GM23338 (cell line): ENCODE data around the gene CLDN22. TPM values are rescaled to one million over a fixed set of nuclear protein-coding genes. Genes with fewer than 3 reads are reported as not detected.

Experiments used
- ATAC-seq: fragments of 200-7000 bp; cut with Tn5 transposase; 3 replicates; pipeline ENCODE4 v1.9.1; 2020
- DNase-seq: peaks from one replicate; pipeline ENCODE4 v3.0.0-alpha.2; 2015; ENCODE audit warnings: low spot score
- H2AFZ ChIP-seq: fragments of 200-600 bp; sonication (generic); 2 replicates; pipeline ENCODE4 v1.8.0; 2016; ENCODE audit warnings: antibody characterized with exemption, mild to moderate bottlenecking, moderate library complexity
- H3F3A ChIP-seq: fragments of 200-600 bp; sonication (generic); replicated peaks from 2 replicates; pipeline ENCODE4 v1.8.0; 2017; ENCODE audit warnings: antibody characterized with exemption, mixed run types, low read depth
- H3K27ac ChIP-seq: fragments of 200-600 bp; sonication (generic); 2 replicates; pipeline ENCODE4 v1.6.1; 2016; ENCODE audit warnings: low read depth
- H3K27me3 ChIP-seq: fragments of 200-600 bp; sonication (generic); 2 replicates; pipeline ENCODE4 v1.8.0; 2016; ENCODE audit warnings: mild to moderate bottlenecking, mixed run types, moderate library complexity; ENCODE audit not compliant: insufficient read depth
- H3K36me3 ChIP-seq: fragments of 200-600 bp; sonication (generic); 2 replicates; pipeline ENCODE4 v1.8.0; 2016; ENCODE audit warnings: mild to moderate bottlenecking; ENCODE audit not compliant: insufficient read depth
- H3K4me1 ChIP-seq: fragments of 200-600 bp; sonication (generic); 2 replicates; pipeline ENCODE4 v1.8.0; 2016; ENCODE audit warnings: mild to moderate bottlenecking, moderate library complexity; ENCODE audit not compliant: insufficient read depth
- H3K4me2 ChIP-seq: fragments of 200-600 bp; sonication (generic); 2 replicates; pipeline ENCODE4 v1.7.1; 2017; ENCODE audit warnings: mixed run types
- H3K4me3 ChIP-seq: fragments of 200-600 bp; sonication (generic); 2 replicates; pipeline ENCODE4 v1.6.1; 2016; ENCODE audit warnings: mixed run types
- H3K79me2 ChIP-seq: fragments of 200-600 bp; sonication (generic); replicated peaks from 2 replicates; pipeline ENCODE4 v1.8.0; 2017; ENCODE audit warnings: mild to moderate bottlenecking; ENCODE audit not compliant: insufficient read depth
- H3K9me2 ChIP-seq: fragments of 200-600 bp; sonication (generic); 2 replicates; pipeline ENCODE4 v1.8.0; 2017; ENCODE audit not compliant: insufficient read depth
- H4K20me1 ChIP-seq: fragments of 200-600 bp; sonication (generic); replicated peaks from 2 replicates; pipeline ENCODE4 v1.8.0; 2017; ENCODE audit warnings: mild to moderate bottlenecking; ENCODE audit not compliant: insufficient read depth
- H3K27ac Mint-ChIP-seq: 2 replicates; pipeline ENCODE4 v1.8.0; 2020; ENCODE audit warnings: inconsistent platforms, mild to moderate bottlenecking, moderate library complexity, mixed read lengths
- H3K27me3 Mint-ChIP-seq: 3 replicates; pipeline ENCODE4 v1.8.0; 2022; ENCODE audit warnings: low read depth, mild to moderate bottlenecking, moderate library complexity, mixed read lengths, inconsistent platforms; ENCODE audit not compliant: insufficient read depth, poor library complexity
- H3K36me3 Mint-ChIP-seq: 3 replicates; pipeline ENCODE4 v1.8.0; 2021; ENCODE audit warnings: low read depth, mild to moderate bottlenecking, inconsistent platforms, moderate library complexity, mixed read lengths
- H3K4me1 Mint-ChIP-seq: 3 replicates; pipeline ENCODE4 v1.8.0; 2020; ENCODE audit warnings: mild to moderate bottlenecking, inconsistent platforms, mixed read lengths
- H3K4me3 Mint-ChIP-seq: 3 replicates; pipeline ENCODE4 v1.8.0; 2021; ENCODE audit warnings: moderate library complexity, mild to moderate bottlenecking, inconsistent platforms, mixed read lengths
- H3K9me3 Mint-ChIP-seq: 3 replicates; pipeline ENCODE4 v1.8.0; 2020; ENCODE audit warnings: moderate library complexity, mild to moderate bottlenecking, inconsistent platforms, mixed read lengths
- CREB1 ChIP-seq: fragments of 250-450 bp; sonication (Bioruptor Pico); IDR thresholded peaks from 2 replicates; pipeline ENCODE4 v1.5.0; 2020; ENCODE audit warnings: low read depth, mild to moderate bottlenecking, moderate library complexity
- CTCF ChIP-seq, 2 experiments: fragments of 200-600 bp in 1 of 2; sonication (generic) in 1 of 2; conservative IDR thresholded peaks; 2 replicates each; pipeline versions ENCODE4 v1.5.1 to v1.6.1; 2016 to 2017; ENCODE audit warnings: antibody characterized with exemption in 2 of 2, low read depth in 2 of 2, mild to moderate bottlenecking in 2 of 2, moderate library complexity in 1 of 2
- ETS1 ChIP-seq: IDR thresholded peaks from 2 replicates; pipeline ENCODE4 v1.6.1; 2016; ENCODE audit warnings: antibody characterized with exemption
- EZH2 ChIP-seq: fragments of 200-600 bp; sonication (generic); IDR thresholded peaks from one replicate; pipeline ENCODE4 v1.8.0; 2017; ENCODE audit warnings: antibody characterized with exemption, mild to moderate bottlenecking, low read depth; ENCODE audit not compliant: unreplicated experiment
- NANOG ChIP-seq: IDR thresholded peaks from 2 replicates; pipeline ENCODE4 v1.6.1; 2016; ENCODE audit warnings: antibody characterized with exemption, borderline replicate concordance
- REST ChIP-seq: IDR thresholded peaks from one replicate; pipeline ENCODE4 v1.6.1; 2018; ENCODE audit warnings: antibody characterized with exemption; ENCODE audit not compliant: unreplicated experiment
- ZNF114 ChIP-seq: fragments of 250-450 bp; sonication (Bioruptor Pico); IDR thresholded peaks from 2 replicates; pipeline ENCODE4 v1.5.0; 2020; ENCODE audit warnings: mild to moderate bottlenecking, moderate library complexity
- ZNF331 ChIP-seq: fragments of 250-450 bp; sonication (Bioruptor Pico); IDR thresholded peaks from 2 replicates; pipeline ENCODE4 v1.5.0; 2020; ENCODE audit warnings: low read depth, mild to moderate bottlenecking, moderate library complexity
- ZNF462 ChIP-seq: fragments of 250-450 bp; sonication (Bioruptor Pico); IDR thresholded peaks from 2 replicates; pipeline ENCODE4 v1.5.0; 2020; ENCODE audit warnings: mild to moderate bottlenecking, moderate library complexity
- polyA plus RNA-seq: library from polyadenylated mRNA; unstranded; fragments of >200 nt; fragmentation: Nextera tagmentation; extraction: Ambion mirVana; gene quantifications from 2 replicates; pipeline ENCODE4 v1.2.1, GENCODE V29; 2016
- total RNA-seq: library from RNA; depleted of rRNA; stranded (reverse); fragments of >200 nt; shearing (Covaris generic); gene quantifications from 2 replicates; pipeline ENCODE4 v1.2.3, GENCODE V29; 2014

CLDN22 gene
- total and polyA plus RNA-seq, 2 experiments from 2014 or later = not detected

GRCh38 chr4:183276106-183276505 is 44.0 kb downstream of the CLDN22 start:
- H3K27me3 ChIP-seq = no peaks in the 10 kb centered on the region
- no peaks in the 10 kb centered on the region for H4K20me1 ChIP-seq
- no peak for DNase-seq
- H3K9me2 ChIP-seq = no peaks in the 10 kb centered on the region
- no peak for TF ChIP-seq EZH2
- no peak overlapping the region for H3K27ac ChIP-seq
- H3K36me3 ChIP-seq = peaks cover 52% of the 10 kb centered on the region
- no peak overlapping the region for H2AFZ ChIP-seq
- no peak for ATAC-seq
- no peaks in the 10 kb centered on the region; the same call in 1 of the 2 replicates for H3K79me2 ChIP-seq
- H3K27ac Mint-ChIP-seq = no peak overlapping the region
- H3K4me1 Mint-ChIP-seq = no peaks in the 10 kb centered on the region
- H3K4me3 ChIP-seq = no peak overlapping the region
- peaks cover 23% of the 10 kb centered on the region; the same call in 2 of the 3 replicates for H3K9me3 Mint-ChIP-seq
- H3K4me1 ChIP-seq = no peaks in the 10 kb centered on the region
- no peak overlapping the region for H3K4me2 ChIP-seq
- H3K36me3 Mint-ChIP-seq = peaks cover 72% of the 10 kb centered on the region
- H3F3A ChIP-seq = no peaks in the 10 kb centered on the region
- H3K27me3 Mint-ChIP-seq = peaks cover 1% of the 10 kb centered on the region
- no peak overlapping the region for H3K4me3 Mint-ChIP-seq

GRCh38 chr4:183272384-183272783 is 47.7 kb downstream of the CLDN22 start:
- no peaks in the 10 kb centered on the region for H3K4me1 Mint-ChIP-seq
- no peak for TF ChIP-seq ZNF331
- TF ChIP-seq CREB1 = no peak
- TF ChIP-seq ETS1 = no peak
- no peak for TF ChIP-seq CTCF (conservative IDR thresholded peaks at IDR 0.05; ENCODE audit: low read depth in 2 of 2)
- no peak for TF ChIP-seq EZH2
- TF ChIP-seq ZNF462 (CRISPR knock-in tag) = no peak
- no peak for TF ChIP-seq NANOG
- no peak for TF ChIP-seq REST
- no peak for TF ChIP-seq ZNF114 (CRISPR knock-in tag)

More at GRCh38 chr4:183272384-183272783, 47.7 kb downstream of the CLDN22 start:
- no peaks in the 10 kb centered on the region for H3K4me1 ChIP-seq
- no peak overlapping the region for H3K27ac ChIP-seq
- H3K4me3 ChIP-seq = no peak overlapping the region
- Mint-ChIP-seq H3K9me3 (peaks cover 23% of the 10 kb centered on the region; the same call in 2 of the 3 replicates), H3K4me3 (no peak overlapping the region), H3K27ac (no peak overlapping the region), H3K36me3 (peaks cover 95% of the 10 kb centered on the region), H3K27me3 (no peaks in the 10 kb centered on the region)
- H3K36me3 ChIP-seq = peaks cover 66% of the 10 kb centered on the region
- H3F3A ChIP-seq = no peaks in the 10 kb centered on the region
- no peaks in the 10 kb centered on the region; the same call in 1 of the 2 replicates for H3K79me2 ChIP-seq
- H2AFZ ChIP-seq = no peak overlapping the region
- no peak for ATAC-seq
- H3K4me2 ChIP-seq = no peak overlapping the region
- no peaks in the 10 kb centered on the region for H3K9me2 ChIP-seq
- no peaks in the 10 kb centered on the region for H3K27me3 ChIP-seq
- DNase-seq = no peak
- H4K20me1 ChIP-seq = no peaks in the 10 kb centered on the region
